Fibroblast of skin of scalp (primary cell): ENCODE results near the gene MUC5B. TPM values are rescaled to one million over a fixed set of nuclear protein-coding genes. Genes with fewer than 3 reads are reported as not detected.
"Not testable (repeated sequence)": the region's sequence is repeated elsewhere in the genome, so short reads cannot be mapped to it uniquely, and the experiment has no call there.

Source experiments
- DNase-seq: peaks from one replicate; pipeline ENCODE4 v3.0.0-alpha.2; 2013
- polyA plus RNA-seq, 2 experiments: library from polyadenylated mRNA; unstranded; fragments of 120-200 nt; gene quantifications; one replicate each; pipeline ENCODE4 v1.2.1, GENCODE V29; 2013; ENCODE audit not compliant: insufficient read length in 2 of 2

The MUC5B gene
- 0.01 TPM for polyA plus RNA-seq (2013, experiment 1 of 2; ENCODE audit: insufficient read length)
- 0.01 TPM for polyA plus RNA-seq (2013, experiment 2 of 2; ENCODE audit: insufficient read length)

DNA sequence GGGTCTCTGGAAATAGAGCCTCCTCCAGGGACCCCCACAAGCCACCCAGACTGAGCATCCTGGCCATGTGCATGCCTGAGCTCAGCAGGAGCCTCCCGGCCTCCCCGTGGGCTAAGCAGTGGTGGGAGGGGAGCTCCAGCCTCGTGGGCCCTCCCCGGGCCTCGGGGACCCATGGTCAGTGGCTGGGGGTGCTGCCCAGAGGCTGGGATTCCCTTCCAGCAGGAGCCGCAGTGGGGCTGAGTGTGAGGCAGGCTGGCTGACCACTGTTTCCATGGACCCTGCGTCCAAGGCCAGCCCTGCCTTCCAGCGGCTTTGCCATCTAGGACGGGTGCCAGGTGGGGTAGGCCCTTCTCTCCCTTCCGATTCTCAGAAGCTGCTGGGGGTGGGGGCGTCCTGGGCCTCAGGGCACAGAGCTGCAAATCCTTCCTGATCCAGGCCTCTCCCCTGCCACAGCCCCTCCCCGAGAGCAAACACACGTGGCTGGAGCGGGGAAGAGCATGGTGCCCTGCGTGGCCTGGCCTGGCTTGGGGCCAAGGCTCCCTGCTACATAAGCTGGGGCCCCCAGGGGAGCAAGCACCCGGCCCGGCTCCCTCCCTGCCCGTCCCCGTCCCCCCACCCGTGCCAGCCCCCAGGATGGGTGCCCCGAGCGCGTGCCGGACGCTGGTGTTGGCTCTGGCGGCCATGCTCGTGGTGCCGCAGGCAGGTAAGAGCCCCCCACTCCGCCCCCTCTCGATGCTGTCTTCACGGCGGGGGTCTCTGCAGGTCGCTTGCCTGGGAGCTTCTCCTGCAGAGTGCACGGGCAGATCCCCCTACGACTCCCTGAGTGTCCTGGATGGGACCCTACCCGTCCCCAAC lies at the start of gene MUC5B:
Gene MUC5B (plus strand): TSS at position 576 of the 855 bp plus-strand sequence. CDS start 58 bp downstream, at position 634.
- no peak for DNase-seq

DNA sequence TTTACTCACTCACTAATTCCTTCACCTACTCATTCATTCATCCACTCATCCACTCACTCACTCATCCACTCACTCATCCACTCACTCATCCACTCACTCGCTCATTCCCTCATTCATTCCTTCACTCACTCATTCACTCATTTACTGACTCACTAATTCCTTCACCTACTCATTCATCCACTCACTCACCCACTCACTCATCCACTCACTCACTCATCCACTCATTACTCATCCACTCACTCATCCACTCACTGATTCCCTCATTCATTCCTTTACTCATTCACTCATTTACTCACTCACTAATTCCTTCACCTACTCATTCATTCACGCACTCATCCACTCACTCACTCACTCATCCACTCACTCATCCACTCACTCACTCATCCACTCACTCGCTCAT lies 49.5 kb upstream of the MUC5B start:
- not testable (repeated sequence) for DNase-seq

GRCh38 chr11:1174441-1175370 lies 48.2 kb upstream of the MUC5B start:
- no peak for DNase-seq

DNA sequence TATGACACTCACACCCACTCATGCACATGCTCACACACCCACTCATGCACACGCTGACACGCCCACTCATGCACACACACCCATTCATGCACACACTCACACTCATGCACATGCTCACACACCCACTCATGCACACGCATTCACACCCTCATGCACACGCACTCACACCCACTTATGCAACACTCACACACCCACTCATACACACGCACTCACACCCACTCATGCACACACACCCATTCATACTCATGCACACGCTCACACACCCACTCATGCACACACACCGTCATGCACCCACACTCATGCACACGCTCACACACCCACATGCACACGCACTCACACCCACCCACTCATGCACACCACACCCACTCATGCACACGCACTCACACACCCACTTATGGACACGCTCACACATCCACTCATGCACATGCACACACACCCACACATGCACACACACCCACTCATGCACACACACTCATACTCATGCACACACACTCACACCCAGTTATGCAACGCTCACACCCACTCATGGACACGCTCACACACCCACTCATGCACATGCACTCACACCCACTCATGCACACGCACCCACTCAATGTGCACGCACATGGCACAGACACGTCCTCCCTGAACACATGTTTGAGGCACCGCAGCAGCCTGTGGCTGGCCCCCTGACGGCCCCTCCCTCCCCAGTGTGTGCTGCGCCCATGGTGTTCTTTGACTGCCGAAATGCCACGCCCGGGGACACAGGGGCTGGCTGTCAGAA lies 47.2 kb upstream of the MUC5B start:
- no peak for DNase-seq

- no peak for DNase-seq
Observed at GRCh38 chr11:1176224-1177019, 46.4 kb upstream of the MUC5B start.

DNA sequence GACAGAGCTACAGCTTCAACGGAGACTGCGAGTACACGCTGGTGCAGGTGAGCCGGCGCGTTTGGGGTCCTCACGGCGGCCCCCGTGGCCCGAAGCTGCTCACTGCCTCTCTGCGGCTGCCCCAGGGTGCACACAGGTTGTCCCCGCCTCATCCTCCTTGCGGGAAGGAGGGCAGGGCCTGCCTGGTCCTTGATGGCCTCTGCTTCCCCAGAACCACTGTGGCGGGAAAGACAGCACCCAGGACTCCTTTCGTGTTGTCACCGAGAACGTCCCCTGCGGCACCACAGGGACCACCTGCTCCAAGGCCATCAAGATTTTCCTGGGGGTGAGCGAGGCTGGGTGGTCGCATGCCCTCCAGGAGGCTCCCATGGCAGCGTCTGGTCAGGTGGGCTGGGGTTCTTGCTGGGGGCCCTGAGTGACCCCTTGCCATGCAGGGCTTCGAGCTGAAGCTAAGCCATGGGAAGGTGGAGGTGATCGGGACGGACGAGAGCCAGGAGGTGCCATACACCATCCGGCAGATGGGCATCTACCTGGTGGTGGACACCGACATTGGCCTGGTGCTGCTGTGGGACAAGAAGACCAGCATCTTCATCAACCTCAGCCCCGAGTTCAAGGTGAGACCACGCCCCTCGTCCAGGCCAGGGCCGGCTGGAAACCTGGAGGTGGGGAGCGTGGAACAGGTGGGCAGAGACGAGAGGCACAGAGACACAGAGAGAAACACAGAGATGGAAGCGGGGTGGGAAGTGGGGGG lies 45.7 kb upstream of the MUC5B start:
- DNase-seq: no peak

- DNase-seq: no peak
Observed at GRCh38 chr11:1177771-1178090, 45.1 kb upstream of the MUC5B start.

DNA sequence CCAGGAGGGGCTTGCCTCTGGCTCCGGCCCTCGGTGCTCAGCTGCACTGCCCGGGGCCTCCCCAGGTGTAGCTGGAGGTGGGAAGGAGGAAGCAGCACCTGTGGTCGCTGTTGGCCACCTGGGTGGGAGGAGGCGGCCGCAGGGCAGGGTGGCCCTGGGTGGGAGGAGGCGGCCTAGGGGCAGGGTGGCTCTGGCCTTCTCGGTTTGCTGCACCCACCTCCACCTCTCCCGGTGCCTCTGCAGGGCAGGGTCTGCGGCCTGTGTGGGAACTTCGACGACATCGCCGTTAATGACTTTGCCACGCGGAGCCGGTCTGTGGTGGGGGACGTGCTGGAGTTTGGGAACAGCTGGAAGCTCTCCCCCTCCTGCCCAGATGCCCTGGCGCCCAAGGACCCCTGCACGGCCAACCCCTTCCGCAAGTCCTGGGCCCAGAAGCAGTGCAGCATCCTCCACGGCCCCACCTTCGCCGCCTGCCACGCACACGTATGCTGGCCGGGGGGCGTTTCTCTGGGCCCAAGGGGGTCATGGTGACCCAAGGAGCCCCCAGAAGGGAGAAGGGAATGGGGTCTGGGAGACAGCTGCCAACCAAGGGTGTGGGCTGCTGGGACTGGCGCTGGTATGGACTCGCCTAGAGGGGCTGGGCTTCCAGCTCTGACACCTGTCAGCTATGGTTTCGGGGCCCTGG lies 44.5 kb upstream of the MUC5B start:
- DNase-seq: no peak

DNA sequence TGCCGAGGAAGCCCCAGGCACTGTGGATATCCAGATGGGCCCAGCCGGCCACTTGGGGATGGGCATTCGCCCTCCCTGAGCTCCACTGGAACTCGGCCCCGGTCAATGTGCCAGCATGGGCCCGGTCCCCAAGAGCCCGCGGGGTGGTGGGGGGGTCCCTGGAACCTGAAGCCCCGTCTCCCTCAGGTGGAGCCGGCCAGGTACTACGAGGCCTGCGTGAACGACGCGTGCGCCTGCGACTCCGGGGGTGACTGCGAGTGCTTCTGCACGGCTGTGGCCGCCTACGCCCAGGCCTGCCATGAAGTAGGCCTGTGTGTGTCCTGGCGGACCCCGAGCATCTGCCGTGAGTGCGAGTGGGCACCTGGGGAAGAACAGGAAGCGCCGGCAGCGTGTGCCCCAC lies 44.0 kb upstream of the MUC5B start:
- DNase-seq: no peak

DNA sequence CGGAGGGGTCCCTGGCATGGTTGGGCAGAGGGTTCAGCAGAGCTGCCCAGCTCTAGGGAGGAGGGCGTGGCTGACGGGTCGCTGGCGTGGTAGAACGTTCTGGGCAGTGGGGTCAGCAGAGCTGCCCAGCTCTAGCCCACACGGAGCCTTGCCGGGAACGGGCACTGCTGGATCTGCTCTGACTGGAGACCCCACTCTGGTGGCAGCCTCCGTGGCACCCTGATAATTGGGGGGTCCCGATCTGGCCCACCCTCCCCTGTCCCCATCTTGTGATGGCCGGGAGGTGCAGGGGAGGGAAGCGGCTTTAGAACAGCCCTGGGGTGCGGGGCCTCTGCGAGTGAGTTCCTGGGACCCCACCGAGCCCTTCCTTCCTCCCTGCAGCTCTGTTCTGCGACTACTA lies 43.2 kb upstream of the MUC5B start:
- no peak for DNase-seq

- DNase-seq: no peak
Observed at GRCh38 chr11:1180171-1180570, 42.7 kb upstream of the MUC5B start.

- DNase-seq: no peak
Observed at GRCh38 chr11:1180947-1181391, 41.9 kb upstream of the MUC5B start.

- DNase-seq: no peak
Observed at GRCh38 chr11:1181420-1181819, 41.4 kb upstream of the MUC5B start.

GRCh38 chr11:1181853-1182535 lies 40.9 kb upstream of the MUC5B start:
- DNase-seq: no peak

GRCh38 chr11:1184139-1184538 lies 38.7 kb upstream of the MUC5B start:
- not testable (repeated sequence) for DNase-seq

- DNase-seq: not testable (repeated sequence)
Observed at GRCh38 chr11:1188451-1189130, 34.3 kb upstream of the MUC5B start.

DNA sequence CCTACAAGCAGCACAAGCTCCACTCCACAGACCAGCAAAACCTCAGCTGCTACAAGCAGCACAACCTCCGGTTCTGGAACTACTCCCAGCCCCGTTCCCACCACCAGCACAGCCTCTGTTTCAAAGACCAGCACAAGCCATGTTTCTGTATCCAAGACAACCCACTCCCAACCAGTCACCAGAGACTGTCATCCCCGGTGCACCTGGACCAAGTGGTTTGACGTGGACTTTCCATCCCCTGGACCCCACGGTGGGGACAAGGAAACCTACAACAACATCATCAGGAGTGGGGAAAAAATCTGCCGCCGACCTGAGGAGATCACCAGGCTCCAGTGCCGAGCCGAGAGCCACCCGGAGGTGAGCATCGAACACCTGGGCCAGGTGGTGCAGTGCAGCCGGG lies 33.0 kb upstream of the MUC5B start:
- not testable (repeated sequence) for DNase-seq

GRCh38 chr11:1191786-1192470 lies 30.9 kb upstream of the MUC5B start:
- DNase-seq: not testable (repeated sequence)
